ENCODE results near the gene CDH18. TPM values are rescaled to one million over a fixed set of nuclear protein-coding genes. Genes with fewer than 3 reads are reported as not detected.

CDH18 gene
- total and polyA plus RNA-seq, 2 of the 4 experiments (the other 2 are of a cell fraction), result 0.24 to 1.1 TPM

DNA sequence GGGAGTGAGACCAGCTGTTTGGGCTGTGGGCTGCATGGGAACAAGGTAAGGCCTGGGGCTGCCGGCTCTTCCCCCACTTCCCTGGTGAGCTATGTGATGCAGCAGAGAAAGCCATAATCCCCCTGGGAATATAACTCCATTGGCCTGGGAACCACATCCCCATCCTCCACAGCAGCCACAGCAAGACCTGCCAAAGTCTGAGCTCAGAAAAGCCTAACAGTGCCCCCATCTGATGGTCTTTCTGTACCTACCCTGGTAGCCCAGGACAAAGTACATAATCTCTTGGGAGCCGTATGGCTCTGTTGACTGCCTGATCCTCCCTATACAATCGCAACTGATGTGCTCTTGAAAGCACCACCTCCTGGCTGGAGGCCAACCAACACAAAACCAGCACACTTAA lies 432.6 kb downstream of the CDH18 start:
- no peaks in the 10 kb centered on the region for H3K9me1 ChIP-seq (ENCODE audit: insufficient read depth, low read length)
- H3K4ac ChIP-seq (ENCODE audit: low read depth, low read length), result no peak overlapping the region
- H3K36me3 ChIP-seq (ENCODE audit: control insufficient read depth, insufficient read depth, low read length), result no peaks in the 10 kb centered on the region
- H4K8ac ChIP-seq (ENCODE audit: low read depth in 2 of 2, low read length in 2 of 2), result no peak overlapping the region
- no peaks in the 10 kb centered on the region for H3K27me3 ChIP-seq (ENCODE audit: control insufficient read depth, insufficient read depth, low read length)
- no peaks in the 10 kb centered on the region for H4K20me1 ChIP-seq (ENCODE audit: insufficient read depth, low read length)
- no peaks in the 10 kb centered on the region for H3K79me1 ChIP-seq (ENCODE audit: low read depth in 1 of 2, low read length in 2 of 2)
- H2AFZ ChIP-seq (replicated peaks; ENCODE audit: low read length, poor library complexity), result no peak overlapping the region
- H3K23ac ChIP-seq (ENCODE audit: low read depth, low read length), result no peak overlapping the region
- H3K4me2 ChIP-seq (ENCODE audit: low read depth, low read length), result no peak overlapping the region
- no peak overlapping the region for H3K14ac ChIP-seq (replicated peaks; ENCODE audit: low read depth, low read length)
- TF ChIP-seq CEBPB (IDR thresholded peaks at IDR 0.05; ENCODE audit: low read depth, low read length), result no peak
- no peak for TF ChIP-seq RAD21 (IDR thresholded peaks at IDR 0.05; ENCODE audit: low read length)
- no peak for TF ChIP-seq SMC3 (IDR thresholded peaks at IDR 0.05; ENCODE audit: low read depth, low read length)
- TF ChIP-seq BHLHE40 (IDR thresholded peaks at IDR 0.05; ENCODE audit: low read depth, low read length), result no peak
- no peak for TF ChIP-seq ELK1 (IDR thresholded peaks at IDR 0.05; ENCODE audit: borderline replicate concordance, low read depth, low read length)
- no peak for TF ChIP-seq MAFK (IDR thresholded peaks at IDR 0.05; ENCODE audit: low read depth, low read length)
- no peak for TF ChIP-seq POLR2A (IDR thresholded peaks at IDR 0.05; ENCODE audit: low read depth, low read length)
- no peak for TF ChIP-seq CHD1 (IDR thresholded peaks at IDR 0.05; ENCODE audit: low read depth, low read length)
- TF ChIP-seq NFE2L2 (IDR thresholded peaks at IDR 0.05; ENCODE audit: low read depth, low read length), result no peak
- no peak for TF ChIP-seq RFX5 (IDR thresholded peaks at IDR 0.05; ENCODE audit: low read depth, low read length)
- no peak for TF ChIP-seq RCOR1 (IDR thresholded peaks at IDR 0.05; ENCODE audit: insufficient replicate concordance, low read length)
- TF ChIP-seq, protein P1, sequence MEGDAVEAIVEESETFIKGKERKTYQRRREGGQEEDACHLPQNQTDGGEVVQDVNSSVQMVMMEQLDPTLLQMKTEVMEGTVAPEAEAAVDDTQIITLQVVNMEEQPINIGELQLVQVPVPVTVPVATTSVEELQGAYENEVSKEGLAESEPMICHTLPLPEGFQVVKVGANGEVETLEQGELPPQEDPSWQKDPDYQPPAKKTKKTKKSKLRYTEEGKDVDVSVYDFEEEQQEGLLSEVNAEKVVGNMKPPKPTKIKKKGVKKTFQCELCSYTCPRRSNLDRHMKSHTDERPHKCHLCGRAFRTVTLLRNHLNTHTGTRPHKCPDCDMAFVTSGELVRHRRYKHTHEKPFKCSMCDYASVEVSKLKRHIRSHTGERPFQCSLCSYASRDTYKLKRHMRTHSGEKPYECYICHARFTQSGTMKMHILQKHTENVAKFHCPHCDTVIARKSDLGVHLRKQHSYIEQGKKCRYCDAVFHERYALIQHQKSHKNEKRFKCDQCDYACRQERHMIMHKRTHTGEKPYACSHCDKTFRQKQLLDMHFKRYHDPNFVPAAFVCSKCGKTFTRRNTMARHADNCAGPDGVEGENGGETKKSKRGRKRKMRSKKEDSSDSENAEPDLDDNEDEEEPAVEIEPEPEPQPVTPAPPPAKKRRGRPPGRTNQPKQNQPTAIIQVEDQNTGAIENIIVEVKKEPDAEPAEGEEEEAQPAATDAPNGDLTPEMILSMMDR (conservative IDR thresholded peaks at IDR 0.05; ENCODE audit: low read depth, low read length), result no peak
- TF ChIP-seq FOS (IDR thresholded peaks at IDR 0.05; ENCODE audit: low read depth, low read length), result no peak
- TF ChIP-seq MAZ (IDR thresholded peaks at IDR 0.05; ENCODE audit: borderline replicate concordance, low read depth, low read length), result no peak
- TF ChIP-seq MXI1 (IDR thresholded peaks at IDR 0.05; ENCODE audit: borderline replicate concordance, low read depth, low read length), result no peak
- no CpG with 5 or more reads among the region's 3 CpGs for WGBS, 2 experiments (ENCODE audit: extremely low coverage in 2 of 2, insufficient read length in 1 of 2)
- H3K18ac ChIP-seq (ENCODE audit: low read depth, low read length), result no peak overlapping the region
- in situ Hi-C loops (cut with MboI; ENCODE audit: low sequenced_read_pairs), result no loop called here
- no peak overlapping the region for H4K5ac ChIP-seq (ENCODE audit: low read depth, low read length)
- H2BK5ac ChIP-seq (ENCODE audit: low read depth, low read length, poor library complexity, severe bottlenecking), result no peak overlapping the region
- DNase-seq (no peak), ATAC-seq (ENCODE audit: low read depth) (no peak)
- H3K4me3 ChIP-seq (ENCODE audit: insufficient read depth, low read depth, low read length), result no peak overlapping the region
- no peak overlapping the region for H2AK9ac ChIP-seq (replicated peaks; ENCODE audit: low read depth, low read length, poor library complexity)
- H3K9ac ChIP-seq (ENCODE audit: low read depth, low read length), result no peak overlapping the region
- no peak overlapping the region for H3K27ac ChIP-seq (ENCODE audit: insufficient read depth, low read length)
- ChIA-PET POLR2A (ENCODE audit: unreplicated experiment) (no interaction called here), CTCF (no interaction called here)
- H3K4me1 ChIP-seq (ENCODE audit: control insufficient read depth, insufficient read depth, low read length), result no peaks in the 10 kb centered on the region
- no TSS peak for BruUV-seq (replicated peaks)
- H4K91ac ChIP-seq (ENCODE audit: insufficient read depth, low read depth, low read length), result no peak overlapping the region
- peaks cover 4% of the 10 kb centered on the region for H3K9me3 ChIP-seq (ENCODE audit: control insufficient read depth, insufficient read depth, low read length)
- intact Hi-C loops (cut with micrococcal nuclease), result no loop called here
- H2AK5ac ChIP-seq (ENCODE audit: low read depth, low read length), result no peak overlapping the region
- H2BK20ac ChIP-seq (ENCODE audit: low read depth, low read length), result no peak overlapping the region
- dilution Hi-C loops (cut with HindIII; ENCODE audit: low sequenced_read_pairs, unreplicated experiment), result no loop called here
- H2BK15ac ChIP-seq (ENCODE audit: low read depth, low read length), result no peak overlapping the region
- no peak overlapping the region for H3K56ac ChIP-seq (ENCODE audit: extremely low read depth, insufficient read depth, low read length)
- no peak overlapping the region for H2BK120ac ChIP-seq (ENCODE audit: low read depth, low read length)
